Stimulated activated CD4-positive, alpha-beta T cell treated with anti-CD3 and anti-CD28 coated beads, TNF-alpha, amount 100 ng/mL, for 1 hour (primary cell): Measurements from ENCODE around the gene SPOCK1.

ENCODE experiments used
- DNase-seq, 3 donors: peaks; one replicate each; pipeline ENCODE4 v3.0.0-alpha.2; 2020; ENCODE audit warnings: low read depth in 3 of 3, low spot score in 1 of 3

Gene SPOCK1

GRCh38 chr5:137122075-137122474 lies 377.1 kb downstream of the SPOCK1 start:
- DNase-seq = no peak

- no peak for DNase-seq
Measured at GRCh38 chr5:137119321-137119720, 379.8 kb downstream of the SPOCK1 start.

- no peak for DNase-seq
Measured at GRCh38 chr5:137118629-137119028, 380.5 kb downstream of the SPOCK1 start.

DNA sequence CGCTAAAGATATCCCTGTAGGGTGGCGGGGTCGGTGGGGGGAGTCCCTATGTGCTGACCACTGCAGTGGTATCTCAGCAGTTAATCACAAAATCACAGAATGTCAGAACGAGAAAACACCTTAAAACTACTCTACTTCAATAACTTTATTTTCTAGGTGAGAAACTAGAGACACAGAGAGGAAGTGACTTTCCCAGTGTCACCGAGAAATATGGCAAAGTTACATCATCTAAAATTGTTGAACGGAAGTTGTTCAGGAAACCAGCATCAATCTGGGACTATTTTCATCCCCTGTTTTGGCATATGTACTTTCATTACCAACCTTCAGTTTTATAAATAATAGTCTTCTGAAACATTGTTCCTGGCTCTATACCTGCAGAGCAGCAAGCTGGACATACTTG lies 384.0 kb downstream of the SPOCK1 start:
- no peak for DNase-seq

GRCh38 chr5:137114529-137114928 lies 384.6 kb downstream of the SPOCK1 start:
- DNase-seq = no peak

GRCh38 chr5:137113939-137114338 lies 385.2 kb downstream of the SPOCK1 start:
- DNase-seq = no peak

GRCh38 chr5:137113161-137113560 lies 386.0 kb downstream of the SPOCK1 start:
- DNase-seq = no peak

- no peak for DNase-seq
Measured at GRCh38 chr5:137105351-137106035, 393.6 kb downstream of the SPOCK1 start.

- no peak for DNase-seq
Measured at GRCh38 chr5:137101544-137101943, 397.6 kb downstream of the SPOCK1 start.

DNA sequence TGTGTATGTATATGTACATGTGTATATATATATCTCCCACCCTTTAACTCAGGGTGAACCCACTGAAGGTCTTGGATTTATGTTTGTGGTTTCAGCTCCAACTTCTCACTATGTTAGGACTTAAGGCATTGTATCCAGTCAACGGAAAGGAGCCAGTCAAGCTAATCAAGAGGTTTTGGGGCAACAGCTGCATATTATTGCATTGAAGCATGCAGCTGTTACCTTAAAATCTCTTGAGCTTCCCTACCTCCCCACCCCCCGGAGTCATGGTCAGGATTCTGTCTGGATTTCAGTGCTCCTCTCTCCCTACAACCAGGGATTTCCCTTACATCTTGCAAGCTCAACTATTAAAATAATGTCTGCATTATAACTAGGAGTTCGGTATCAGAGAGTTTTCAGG lies 399.5 kb downstream of the SPOCK1 start:
- DNase-seq = no peak

DNA sequence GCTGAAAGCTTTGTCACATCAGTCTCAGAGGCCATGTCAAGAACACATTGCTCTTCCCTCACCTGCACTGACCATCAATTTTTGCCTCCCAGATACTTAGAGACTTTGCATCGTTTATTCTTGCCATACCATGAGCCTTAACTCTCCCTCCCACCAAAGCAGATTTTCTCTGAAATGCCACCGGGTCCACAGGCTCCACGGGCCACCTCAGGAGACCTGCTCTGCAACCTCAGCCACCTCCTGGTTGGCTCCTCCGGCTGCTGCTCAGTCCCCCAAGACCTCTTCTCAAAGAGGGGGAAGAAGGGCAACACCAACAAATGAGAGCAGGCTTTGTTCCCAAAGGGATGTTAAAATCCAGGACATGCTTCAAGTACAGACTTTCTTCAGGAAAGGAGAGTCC lies 400.5 kb downstream of the SPOCK1 start:
- DNase-seq = no peak

DNA sequence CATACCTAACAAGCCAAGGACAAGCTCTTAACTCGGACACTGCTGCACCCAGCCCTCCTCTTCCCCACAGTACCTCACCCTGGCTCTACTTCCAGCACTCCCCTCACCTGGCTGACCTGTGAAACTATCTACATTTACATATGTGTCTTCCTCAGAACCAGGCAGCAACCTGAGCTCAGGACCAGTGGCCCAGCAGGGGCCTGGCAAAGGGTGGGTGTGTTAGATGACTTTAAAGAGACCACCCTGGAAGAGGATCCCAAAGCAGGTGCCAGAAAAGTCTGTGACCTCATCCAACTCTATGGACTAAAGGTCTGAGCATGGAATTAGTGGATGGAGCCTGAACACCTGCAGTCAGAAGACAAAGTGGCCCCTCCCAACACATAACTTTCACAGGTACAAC lies 400.9 kb downstream of the SPOCK1 start:
- DNase-seq = no peak

DNA sequence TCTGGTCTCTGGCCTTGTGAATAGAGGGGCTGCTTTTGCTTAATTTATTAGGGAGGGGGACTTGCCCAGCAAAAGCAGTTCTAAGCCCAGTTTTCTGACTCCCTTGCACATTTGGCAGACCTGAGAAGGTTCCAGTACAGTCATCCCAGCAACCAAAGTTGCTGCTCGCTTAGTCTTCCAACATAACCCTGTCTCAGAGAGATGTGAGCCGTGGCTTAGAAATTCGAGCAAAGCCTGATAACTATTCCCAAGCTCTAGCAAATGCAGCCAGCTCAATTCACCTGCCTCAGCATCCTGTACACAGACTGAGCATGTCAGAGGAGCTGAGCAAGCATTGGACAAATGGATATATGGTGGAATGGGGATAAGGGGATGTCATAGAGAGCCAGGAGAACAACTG lies 401.9 kb downstream of the SPOCK1 start:
- no peak for DNase-seq

DNA sequence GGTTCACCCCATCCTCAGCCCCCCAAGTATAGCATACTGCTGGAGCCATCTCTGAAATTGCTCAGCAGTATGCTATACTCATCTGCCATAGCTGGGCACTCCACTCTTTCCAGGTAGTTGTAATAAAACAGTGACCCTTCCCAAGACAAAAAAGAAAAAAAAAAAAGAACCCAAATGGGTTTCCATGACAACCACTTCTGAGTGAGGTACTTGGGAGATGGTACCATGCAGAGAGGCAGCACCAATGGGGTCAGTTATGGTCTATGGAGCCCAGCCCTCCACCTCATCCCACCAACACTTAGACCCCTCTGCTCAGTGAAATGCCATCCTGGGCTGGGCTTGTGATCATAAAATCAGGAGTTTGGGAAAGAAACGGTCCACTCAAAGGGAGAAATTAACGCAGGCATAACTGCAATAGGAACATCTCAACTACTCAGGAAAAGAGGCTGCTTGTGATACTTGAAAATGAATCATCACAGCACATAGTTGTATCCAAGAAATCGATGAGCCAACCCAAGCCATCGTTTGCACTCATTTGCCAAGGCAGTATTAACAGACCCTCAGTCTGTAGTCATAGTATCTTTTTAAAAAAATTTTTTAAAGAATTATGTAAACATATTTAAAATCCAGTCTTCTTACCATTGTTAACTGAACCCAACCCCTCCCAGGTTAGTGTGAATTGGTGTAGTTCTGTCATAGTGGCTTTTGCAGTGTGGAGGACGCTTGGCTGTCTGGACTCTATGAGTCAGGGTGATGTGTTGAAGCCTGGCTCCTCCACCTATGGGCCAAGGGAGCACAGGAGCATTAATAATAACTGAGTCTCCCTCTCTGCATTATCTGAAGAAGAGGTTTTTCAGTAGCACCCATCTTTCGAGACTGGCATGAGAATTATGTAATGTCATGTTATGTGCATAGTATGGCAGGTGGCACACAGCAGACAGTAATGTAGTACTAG lies 402.7 kb downstream of the SPOCK1 start:
- DNase-seq = no peak

DNA sequence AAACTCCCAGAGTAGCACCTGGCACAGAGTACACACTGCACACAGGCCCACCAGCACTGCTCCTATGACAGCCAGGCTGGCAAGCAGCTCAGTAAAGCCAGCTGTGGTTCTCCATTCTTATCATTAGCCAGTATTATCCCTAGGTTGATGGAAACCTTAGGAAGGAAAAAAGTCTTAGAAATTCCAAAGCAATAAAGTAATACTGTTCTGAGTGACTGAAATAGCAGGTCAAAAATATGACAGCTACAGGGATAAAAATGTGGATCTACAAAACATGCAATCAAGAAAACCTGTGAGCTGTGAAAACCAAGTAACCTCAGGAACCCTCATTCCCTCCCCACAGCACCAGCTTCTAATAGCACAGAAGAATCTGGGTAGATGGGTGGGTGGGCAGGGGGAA lies 403.5 kb downstream of the SPOCK1 start:
- no peak for DNase-seq

DNA sequence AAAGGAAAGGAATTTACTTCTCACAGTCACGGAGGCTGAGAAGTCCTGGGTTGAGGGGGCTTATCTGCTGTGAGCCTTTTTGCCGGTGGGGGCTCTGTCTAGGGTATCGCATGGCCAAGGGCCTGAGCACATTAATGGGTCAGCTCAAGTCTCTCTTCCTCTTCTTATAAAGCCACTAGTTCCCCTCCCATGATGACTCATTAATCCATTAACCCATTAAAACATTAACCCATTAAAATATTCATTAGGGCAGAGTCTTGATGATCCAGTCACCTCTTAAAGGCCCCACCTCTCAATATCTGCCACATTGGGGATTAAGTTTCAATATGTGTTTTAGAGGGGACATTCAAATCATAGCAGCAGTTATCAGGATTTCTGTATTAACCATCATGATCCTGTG lies 406.3 kb downstream of the SPOCK1 start:
- DNase-seq = no peak

GRCh38 chr5:137091472-137091871 lies 407.7 kb downstream of the SPOCK1 start:
- no peak for DNase-seq

DNA sequence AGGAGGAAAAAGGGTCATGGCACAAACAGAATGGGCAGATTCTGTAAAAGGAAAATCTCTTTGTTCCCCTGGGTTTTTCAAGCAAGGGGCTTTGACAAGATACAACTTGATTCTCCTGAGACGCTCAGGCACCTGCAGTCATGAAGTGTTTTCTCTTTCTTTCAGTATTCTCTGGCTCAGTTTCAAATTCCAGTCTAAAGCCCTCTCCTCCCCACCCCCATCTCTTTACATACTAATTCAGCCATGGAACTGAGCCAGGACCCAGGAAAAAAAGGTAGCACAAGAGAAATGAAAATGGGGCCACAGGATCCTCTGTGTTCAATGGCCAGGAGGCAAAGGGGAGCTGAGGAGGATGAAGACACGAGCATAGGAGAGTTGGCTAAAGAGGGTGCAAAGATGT lies 408.4 kb downstream of the SPOCK1 start:
- DNase-seq = no peak

GRCh38 chr5:137090151-137090550 lies 409.0 kb downstream of the SPOCK1 start:
- no peak for DNase-seq

GRCh38 chr5:137088175-137088574 lies 411.0 kb downstream of the SPOCK1 start:
- no peak for DNase-seq

GRCh38 chr5:137086342-137086741 lies 412.8 kb downstream of the SPOCK1 start:
- DNase-seq = no peak

DNA sequence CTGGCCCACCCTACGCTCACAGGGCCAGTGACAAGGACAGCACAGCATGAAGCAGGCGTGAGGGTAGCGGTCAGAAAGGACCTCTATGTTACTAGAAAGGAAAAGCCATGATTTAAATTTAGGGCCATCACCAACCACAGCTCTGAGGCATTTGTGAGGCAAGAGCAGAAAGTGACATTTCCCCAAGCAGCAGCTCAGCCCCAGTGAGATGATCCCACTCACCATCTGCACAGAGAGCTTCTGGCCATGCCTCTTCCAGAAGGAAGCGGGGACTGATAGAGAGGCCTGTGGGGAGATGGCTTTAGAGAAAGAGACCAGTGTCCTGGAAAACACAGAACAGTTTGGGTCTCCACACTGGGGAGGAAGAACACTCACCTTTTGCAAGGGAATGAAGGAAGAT lies 413.9 kb downstream of the SPOCK1 start:
- no peak for DNase-seq
